ENCODE measurements around the gene AQP6.

The AQP6 gene

DNA sequence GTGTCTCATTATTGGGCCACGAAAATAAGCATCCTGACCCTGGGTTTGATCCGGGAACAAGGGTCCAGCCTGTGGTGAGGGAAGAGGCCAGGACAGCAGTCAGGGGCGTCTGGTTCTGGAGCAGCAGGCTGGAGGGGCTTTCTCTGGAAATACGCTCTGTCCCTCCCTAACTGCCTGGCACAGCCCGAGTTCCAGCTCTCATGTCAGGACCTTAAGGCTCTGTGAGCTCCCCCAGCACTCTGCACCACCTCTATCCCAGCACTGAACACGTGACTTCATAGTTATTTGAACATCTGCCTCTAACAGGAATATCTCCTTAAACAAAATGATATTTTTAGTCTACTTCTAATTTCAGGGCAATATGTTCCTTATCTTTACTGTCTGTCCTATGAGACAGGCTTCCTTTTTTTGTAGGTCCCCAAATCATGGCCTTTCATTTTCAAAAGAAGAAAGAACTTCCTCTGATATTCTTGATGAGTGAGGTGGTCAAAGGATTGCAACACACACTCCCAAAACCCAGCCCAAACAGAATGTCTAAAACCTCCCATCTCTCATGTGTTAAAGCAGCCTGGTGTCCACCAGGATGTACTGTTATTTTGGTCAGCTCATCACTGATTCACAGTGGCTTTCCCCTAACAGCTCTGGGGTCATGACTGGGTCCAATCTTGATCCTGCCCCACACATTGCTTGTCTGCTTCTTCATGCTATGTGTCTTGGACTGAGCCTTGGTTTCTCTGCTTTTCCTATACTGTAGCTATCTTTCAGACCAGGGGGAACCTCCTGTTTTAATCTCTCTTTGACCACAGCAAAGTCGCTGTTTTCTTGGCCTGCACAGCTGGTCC is 9.7 kb downstream of the AQP6 start:
- TF ChIP-seq EP300 (IDR thresholded peaks at IDR 0.05; ENCODE audit: borderline replicate concordance) = no peak
- no peak for TF ChIP-seq NFIC (IDR thresholded peaks at IDR 0.05)
- TF ChIP-seq, protein P1, sequence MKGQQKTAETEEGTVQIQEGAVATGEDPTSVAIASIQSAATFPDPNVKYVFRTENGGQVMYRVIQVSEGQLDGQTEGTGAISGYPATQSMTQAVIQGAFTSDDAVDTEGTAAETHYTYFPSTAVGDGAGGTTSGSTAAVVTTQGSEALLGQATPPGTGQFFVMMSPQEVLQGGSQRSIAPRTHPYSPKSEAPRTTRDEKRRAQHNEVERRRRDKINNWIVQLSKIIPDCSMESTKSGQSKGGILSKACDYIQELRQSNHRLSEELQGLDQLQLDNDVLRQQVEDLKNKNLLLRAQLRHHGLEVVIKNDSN (IDR thresholded peaks at IDR 0.05) = no peak

DNA sequence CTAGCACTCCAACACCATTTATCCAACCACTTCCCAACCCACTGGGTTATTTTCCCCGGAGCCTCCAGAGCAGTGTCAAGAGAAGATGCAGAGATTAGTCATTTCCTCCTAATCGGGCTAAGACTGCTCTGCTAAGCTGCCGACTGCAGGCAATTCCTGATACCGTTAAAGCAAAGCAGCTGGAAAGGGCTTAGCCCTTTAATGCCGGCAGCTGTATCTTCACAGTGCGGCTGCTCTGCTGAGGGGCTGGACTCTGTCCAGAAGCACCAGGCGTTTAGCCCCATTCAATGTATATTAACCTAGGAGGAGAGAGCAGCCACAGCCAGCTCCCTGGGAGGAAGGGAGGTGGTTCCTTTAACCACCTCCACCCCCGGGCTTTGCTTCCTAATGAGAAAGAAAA is 11.1 kb downstream of the AQP6 start:
- no peak for TF ChIP-seq ZBTB7A (IDR thresholded peaks at IDR 0.05; ENCODE audit: low read depth)
- TF ChIP-seq TEAD4 (IDR thresholded peaks at IDR 0.05) = no peak
- TF ChIP-seq, protein P2, sequence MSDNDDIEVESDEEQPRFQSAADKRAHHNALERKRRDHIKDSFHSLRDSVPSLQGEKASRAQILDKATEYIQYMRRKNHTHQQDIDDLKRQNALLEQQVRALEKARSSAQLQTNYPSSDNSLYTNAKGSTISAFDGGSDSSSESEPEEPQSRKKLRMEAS (IDR thresholded peaks at IDR 0.05) = no peak
- no peak for TF ChIP-seq CEBPB (IDR thresholded peaks at IDR 0.05)
- TF ChIP-seq, protein P1 (IDR thresholded peaks at IDR 0.05) = no peak
- no peak for TF ChIP-seq EP300 (IDR thresholded peaks at IDR 0.05; ENCODE audit: borderline replicate concordance)
- TF ChIP-seq CREB1 (IDR thresholded peaks at IDR 0.05; ENCODE audit: low read depth) = no peak
- TF ChIP-seq NFIC (IDR thresholded peaks at IDR 0.05) = no peak
- TF ChIP-seq YY1 (IDR thresholded peaks at IDR 0.05; ENCODE audit: low read depth) = no peak
- TF ChIP-seq EGR1 (IDR thresholded peaks at IDR 0.05) = no peak
- TF ChIP-seq RAD21 (IDR thresholded peaks at IDR 0.05; ENCODE audit: low read depth) = no peak
- TF ChIP-seq, protein P3, sequence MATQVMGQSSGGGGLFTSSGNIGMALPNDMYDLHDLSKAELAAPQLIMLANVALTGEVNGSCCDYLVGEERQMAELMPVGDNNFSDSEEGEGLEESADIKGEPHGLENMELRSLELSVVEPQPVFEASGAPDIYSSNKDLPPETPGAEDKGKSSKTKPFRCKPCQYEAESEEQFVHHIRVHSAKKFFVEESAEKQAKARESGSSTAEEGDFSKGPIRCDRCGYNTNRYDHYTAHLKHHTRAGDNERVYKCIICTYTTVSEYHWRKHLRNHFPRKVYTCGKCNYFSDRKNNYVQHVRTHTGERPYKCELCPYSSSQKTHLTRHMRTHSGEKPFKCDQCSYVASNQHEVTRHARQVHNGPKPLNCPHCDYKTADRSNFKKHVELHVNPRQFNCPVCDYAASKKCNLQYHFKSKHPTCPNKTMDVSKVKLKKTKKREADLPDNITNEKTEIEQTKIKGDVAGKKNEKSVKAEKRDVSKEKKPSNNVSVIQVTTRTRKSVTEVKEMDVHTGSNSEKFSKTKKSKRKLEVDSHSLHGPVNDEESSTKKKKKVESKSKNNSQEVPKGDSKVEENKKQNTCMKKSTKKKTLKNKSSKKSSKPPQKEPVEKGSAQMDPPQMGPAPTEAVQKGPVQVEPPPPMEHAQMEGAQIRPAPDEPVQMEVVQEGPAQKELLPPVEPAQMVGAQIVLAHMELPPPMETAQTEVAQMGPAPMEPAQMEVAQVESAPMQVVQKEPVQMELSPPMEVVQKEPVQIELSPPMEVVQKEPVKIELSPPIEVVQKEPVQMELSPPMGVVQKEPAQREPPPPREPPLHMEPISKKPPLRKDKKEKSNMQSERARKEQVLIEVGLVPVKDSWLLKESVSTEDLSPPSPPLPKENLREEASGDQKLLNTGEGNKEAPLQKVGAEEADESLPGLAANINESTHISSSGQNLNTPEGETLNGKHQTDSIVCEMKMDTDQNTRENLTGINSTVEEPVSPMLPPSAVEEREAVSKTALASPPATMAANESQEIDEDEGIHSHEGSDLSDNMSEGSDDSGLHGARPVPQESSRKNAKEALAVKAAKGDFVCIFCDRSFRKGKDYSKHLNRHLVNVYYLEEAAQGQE (IDR thresholded peaks at IDR 0.05; ENCODE audit: low read depth) = no peak
- TF ChIP-seq TCF12 (IDR thresholded peaks at IDR 0.05; ENCODE audit: low read depth) = no peak
- no peak for TF ChIP-seq TAF1 (IDR thresholded peaks at IDR 0.05; ENCODE audit: low read depth)
- no peak for TF ChIP-seq FOXM1 (IDR thresholded peaks at IDR 0.05; ENCODE audit: borderline replicate concordance, low read depth)

DNA sequence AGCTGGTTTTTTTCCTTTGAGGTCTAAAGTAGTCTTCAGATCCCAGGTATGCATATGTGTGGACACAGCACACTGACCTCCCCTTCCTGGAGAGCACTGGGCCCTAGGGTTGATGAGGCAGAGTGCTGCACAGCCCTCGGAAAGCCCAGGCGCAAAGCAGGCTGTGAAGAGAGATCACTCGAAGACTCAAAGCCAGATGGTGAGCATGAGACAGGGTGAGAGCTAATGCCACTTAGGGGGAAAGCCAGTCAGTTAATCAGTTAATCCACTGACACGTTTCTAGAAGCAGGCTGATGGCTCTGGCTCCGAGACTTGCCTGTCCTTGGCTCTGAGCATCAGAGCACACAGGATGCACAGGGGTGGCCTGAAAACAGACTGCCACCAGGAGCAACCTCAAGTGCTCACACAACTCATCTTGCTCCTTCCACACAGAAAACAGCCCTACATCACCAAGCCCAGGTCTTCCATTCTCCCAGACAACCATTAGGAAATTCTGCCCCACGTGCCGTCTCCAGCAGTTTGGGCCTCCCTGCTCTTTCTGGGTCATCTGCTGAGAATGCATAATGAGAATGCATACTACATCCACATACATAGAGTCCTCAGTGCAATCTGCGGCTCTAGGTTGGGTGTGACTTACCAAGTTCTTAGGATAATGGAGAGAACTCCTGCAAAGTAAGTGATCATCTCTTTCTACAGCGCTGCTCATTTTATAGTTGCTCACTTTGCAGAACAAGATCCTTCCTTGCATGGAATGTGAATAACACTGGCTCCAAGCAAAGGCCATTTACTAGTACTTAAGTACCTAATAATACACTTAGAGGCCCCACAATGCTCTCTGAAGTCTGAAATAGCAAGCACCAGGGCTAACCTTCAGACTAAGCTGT is 12.0 kb downstream of the AQP6 start:
- TF ChIP-seq, protein P3 (IDR thresholded peaks at IDR 0.05; ENCODE audit: low read depth) = no peak
- TF ChIP-seq EP300 (IDR thresholded peaks at IDR 0.05; ENCODE audit: borderline replicate concordance) = no peak
- TF ChIP-seq EGR1 (IDR thresholded peaks at IDR 0.05) = no peak
- no peak for TF ChIP-seq ZBTB7A (IDR thresholded peaks at IDR 0.05; ENCODE audit: low read depth)
- no peak for TF ChIP-seq NFIC (IDR thresholded peaks at IDR 0.05)
- TF ChIP-seq TAF1 (IDR thresholded peaks at IDR 0.05; ENCODE audit: low read depth) = no peak
- TF ChIP-seq FOXM1 (IDR thresholded peaks at IDR 0.05; ENCODE audit: borderline replicate concordance, low read depth) = no peak
- no peak for TF ChIP-seq TEAD4 (IDR thresholded peaks at IDR 0.05)
- TF ChIP-seq, protein P1 (IDR thresholded peaks at IDR 0.05) = no peak
- TF ChIP-seq, protein P2 (IDR thresholded peaks at IDR 0.05) = no peak
- no peak for TF ChIP-seq CREB1 (IDR thresholded peaks at IDR 0.05; ENCODE audit: low read depth)
- no peak for TF ChIP-seq YY1 (IDR thresholded peaks at IDR 0.05; ENCODE audit: low read depth)
- TF ChIP-seq CEBPB (IDR thresholded peaks at IDR 0.05) = no peak
- no peak for TF ChIP-seq TCF12 (IDR thresholded peaks at IDR 0.05; ENCODE audit: low read depth)
- TF ChIP-seq RAD21 (IDR thresholded peaks at IDR 0.05; ENCODE audit: low read depth) = no peak

DNA sequence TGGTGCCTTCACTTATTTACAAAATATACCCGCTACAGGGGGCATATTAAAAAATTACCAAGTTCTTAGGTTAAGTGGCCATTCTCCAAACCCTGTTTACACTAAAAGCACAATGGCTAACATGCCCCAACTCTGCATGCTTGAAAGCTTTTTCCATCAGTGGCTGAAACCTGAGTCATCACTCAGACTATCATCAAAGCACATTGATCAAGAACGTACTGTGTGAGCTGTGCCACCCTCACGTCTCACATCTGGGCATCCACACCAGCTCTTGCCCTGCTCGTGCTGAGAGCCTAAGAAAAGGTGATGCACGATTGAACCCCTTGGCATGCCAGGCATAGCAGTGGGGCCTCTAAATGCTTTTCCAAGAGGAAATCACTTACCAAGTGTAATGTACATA is 13.2 kb downstream of the AQP6 start:
- TF ChIP-seq TCF12 (IDR thresholded peaks at IDR 0.05; ENCODE audit: low read depth) (no peak), NFIC (IDR thresholded peaks at IDR 0.05) (no peak), TAF1 (IDR thresholded peaks at IDR 0.05; ENCODE audit: low read depth) (no peak), CREB1 (IDR thresholded peaks at IDR 0.05; ENCODE audit: low read depth) (no peak), EGR1 (IDR thresholded peaks at IDR 0.05) (no peak)
- TF ChIP-seq, protein P1 (IDR thresholded peaks at IDR 0.05) = no peak
- TF ChIP-seq, protein P3 (IDR thresholded peaks at IDR 0.05; ENCODE audit: low read depth) = no peak
- TF ChIP-seq, protein P2 (IDR thresholded peaks at IDR 0.05) = no peak
